ENCODE measurements around the gene STIL.

Gene STIL

GRCh38 chr1:47262787-47263413 is 51.0 kb downstream of the STIL start:
- WGBS, result 100% methylated on average over 1 of the region's 1 CpG
- Histone ChIP-seq H3K27me3 (ENCODE audit: insufficient read depth, low read length) (no peaks in the 10 kb centered on the region), H3K4me3 (ENCODE audit: low read length) (no peak overlapping the region), H3K36me3 (ENCODE audit: insufficient read depth, low read length) (peaks cover 86% of the 10 kb centered on the region), H3K4me1 (ENCODE audit: insufficient read depth, low read length) (no peaks in the 10 kb centered on the region), H3K9me3 (ENCODE audit: insufficient read depth, low read depth, low read length) (no peaks in the 10 kb centered on the region), H3K9ac (ENCODE audit: low read depth, low read length) (no peak overlapping the region), H3K27ac (ENCODE audit: low read depth, low read length) (no peak overlapping the region)

- Histone ChIP-seq H3K9ac (ENCODE audit: low read depth, low read length) (no peak overlapping the region), H3K36me3 (ENCODE audit: insufficient read depth, low read length) (peaks cover 84% of the 10 kb centered on the region), H3K4me1 (ENCODE audit: insufficient read depth, low read length) (no peaks in the 10 kb centered on the region), H3K4me3 (ENCODE audit: low read length) (no peak overlapping the region), H3K27ac (ENCODE audit: low read depth, low read length) (no peak overlapping the region), H3K27me3 (ENCODE audit: insufficient read depth, low read length) (no peaks in the 10 kb centered on the region), H3K9me3 (ENCODE audit: insufficient read depth, low read depth, low read length) (no peaks in the 10 kb centered on the region)
- WGBS, result 94% methylated on average over 2 of the region's 2 CpGs
These were observed 56.7 kb downstream of the STIL start for GRCh38 chr1:47257224-47257623.

GRCh38 chr1:47252795-47253194 is 61.2 kb downstream of the STIL start:
- H3K36me3 ChIP-seq (ENCODE audit: insufficient read depth, low read length), result peaks cover 64% of the 10 kb centered on the region
- no peak overlapping the region for H3K27ac ChIP-seq (ENCODE audit: low read depth, low read length)
- H3K27me3 ChIP-seq (ENCODE audit: insufficient read depth, low read length), result no peaks in the 10 kb centered on the region
- 96% methylated on average over 4 of the region's 5 CpGs for WGBS
- no peaks in the 10 kb centered on the region for H3K9me3 ChIP-seq (ENCODE audit: insufficient read depth, low read depth, low read length)
- no peak overlapping the region for H3K9ac ChIP-seq (ENCODE audit: low read depth, low read length)
- no peaks in the 10 kb centered on the region for H3K4me1 ChIP-seq (ENCODE audit: insufficient read depth, low read length)
- no peak overlapping the region for H3K4me3 ChIP-seq (ENCODE audit: low read length)

GRCh38 chr1:47252369-47252768 is 61.6 kb downstream of the STIL start:
- H3K4me1 ChIP-seq (ENCODE audit: insufficient read depth, low read length), result no peaks in the 10 kb centered on the region
- no peaks in the 10 kb centered on the region for H3K27me3 ChIP-seq (ENCODE audit: insufficient read depth, low read length)
- H3K9me3 ChIP-seq (ENCODE audit: insufficient read depth, low read depth, low read length), result no peaks in the 10 kb centered on the region
- peaks cover 60% of the 10 kb centered on the region for H3K36me3 ChIP-seq (ENCODE audit: insufficient read depth, low read length)
- no peak overlapping the region for H3K4me3 ChIP-seq (ENCODE audit: low read length)
- H3K9ac ChIP-seq (ENCODE audit: low read depth, low read length), result no peak overlapping the region
- H3K27ac ChIP-seq (ENCODE audit: low read depth, low read length), result no peak overlapping the region
- no CpG with 5 or more reads among the region's 1 CpG for WGBS

- H3K36me3 ChIP-seq (ENCODE audit: insufficient read depth, low read length), result peaks cover 41% of the 10 kb centered on the region
- peaks cover 4% of the 10 kb centered on the region; the same call in 1 of the 2 replicates for H3K27me3 ChIP-seq (ENCODE audit: insufficient read depth, low read length)
- H3K9me3 ChIP-seq (ENCODE audit: insufficient read depth, low read depth, low read length), result no peaks in the 10 kb centered on the region
- WGBS, result 83% methylated on average over 1 of the region's 3 CpGs
- H3K27ac ChIP-seq (ENCODE audit: low read depth, low read length), result no peak overlapping the region
- no peaks in the 10 kb centered on the region for H3K4me1 ChIP-seq (ENCODE audit: insufficient read depth, low read length)
- H3K4me3 ChIP-seq (ENCODE audit: low read length), result no peak overlapping the region
- H3K9ac ChIP-seq (ENCODE audit: low read depth, low read length), result no peak overlapping the region
These were observed 64.2 kb downstream of the STIL start for GRCh38 chr1:47249755-47250154.

GRCh38 chr1:47244339-47244862 is 69.5 kb downstream of the STIL start:
- WGBS, result 88% methylated on average over 3 of the region's 3 CpGs

GRCh38 chr1:47243910-47244309 is 70.0 kb downstream of the STIL start:
- H3K27ac ChIP-seq (ENCODE audit: low read depth, low read length), result no peak overlapping the region
- 68% methylated on average over 5 of the region's 5 CpGs for WGBS
- no peak overlapping the region for H3K9ac ChIP-seq (ENCODE audit: low read depth, low read length)
- peaks cover 25% of the 10 kb centered on the region for H3K27me3 ChIP-seq (ENCODE audit: insufficient read depth, low read length)
- H3K36me3 ChIP-seq (ENCODE audit: insufficient read depth, low read length), result no peaks in the 10 kb centered on the region
- H3K4me3 ChIP-seq (ENCODE audit: low read length), result no peak overlapping the region
- no peaks in the 10 kb centered on the region for H3K9me3 ChIP-seq (ENCODE audit: insufficient read depth, low read depth, low read length)
- no peaks in the 10 kb centered on the region for H3K4me1 ChIP-seq (ENCODE audit: insufficient read depth, low read length)

More at GRCh38 chr1:47244339-47244862, 69.5 kb downstream of the STIL start:
- H3K4me3 ChIP-seq (ENCODE audit: low read length), result no peak overlapping the region
- peaks cover 21% of the 10 kb centered on the region for H3K27me3 ChIP-seq (ENCODE audit: insufficient read depth, low read length)
- H3K9me3 ChIP-seq (ENCODE audit: insufficient read depth, low read depth, low read length), result no peaks in the 10 kb centered on the region
- H3K36me3 ChIP-seq (ENCODE audit: insufficient read depth, low read length), result no peaks in the 10 kb centered on the region
- H3K9ac ChIP-seq (ENCODE audit: low read depth, low read length), result no peak overlapping the region
- no peaks in the 10 kb centered on the region for H3K4me1 ChIP-seq (ENCODE audit: insufficient read depth, low read length)
- H3K27ac ChIP-seq (ENCODE audit: low read depth, low read length), result no peak overlapping the region

GRCh38 chr1:47241114-47242113 is 72.5 kb downstream of the STIL start:
- 81% methylated on average over 10 of the region's 11 CpGs for WGBS
- H3K4me3 ChIP-seq (ENCODE audit: low read length), result no peak overlapping the region
- H3K4me1 ChIP-seq (ENCODE audit: insufficient read depth, low read length), result no peaks in the 10 kb centered on the region
- no peaks in the 10 kb centered on the region for H3K36me3 ChIP-seq (ENCODE audit: insufficient read depth, low read length)
- no peaks in the 10 kb centered on the region for H3K9me3 ChIP-seq (ENCODE audit: insufficient read depth, low read depth, low read length)
- H3K27ac ChIP-seq (ENCODE audit: low read depth, low read length), result no peak overlapping the region
- no peak overlapping the region for H3K9ac ChIP-seq (ENCODE audit: low read depth, low read length)
- H3K27me3 ChIP-seq (ENCODE audit: insufficient read depth, low read length), result peaks cover 44% of the 10 kb centered on the region

GRCh38 chr1:47238935-47239592 is 74.9 kb downstream of the STIL start:
- Histone ChIP-seq H3K36me3 (ENCODE audit: insufficient read depth, low read length) (no peaks in the 10 kb centered on the region), H3K27ac (ENCODE audit: low read depth, low read length) (no peak overlapping the region)
- 75% methylated on average over 5 of the region's 5 CpGs for WGBS

GRCh38 chr1:47235806-47236205 is 78.1 kb downstream of the STIL start:
- no peak overlapping the region for H3K27ac ChIP-seq (ENCODE audit: low read depth, low read length)
- 81% methylated on average over 4 of the region's 4 CpGs for WGBS
- no peak overlapping the region for H3K9ac ChIP-seq (ENCODE audit: low read depth, low read length)
- peaks cover 11% of the 10 kb centered on the region for H3K4me1 ChIP-seq (ENCODE audit: insufficient read depth, low read length)
- no peaks in the 10 kb centered on the region for H3K9me3 ChIP-seq (ENCODE audit: insufficient read depth, low read depth, low read length)
- no peak overlapping the region for H3K4me3 ChIP-seq (ENCODE audit: low read length)
- H3K36me3 ChIP-seq (ENCODE audit: insufficient read depth, low read length), result no peaks in the 10 kb centered on the region
- peaks cover 79% of the 10 kb centered on the region for H3K27me3 ChIP-seq (ENCODE audit: insufficient read depth, low read length)

More at GRCh38 chr1:47238935-47239592, 74.9 kb downstream of the STIL start:
- peaks cover 56% of the 10 kb centered on the region for H3K27me3 ChIP-seq (ENCODE audit: insufficient read depth, low read length)
- H3K9ac ChIP-seq (ENCODE audit: low read depth, low read length), result no peak overlapping the region
- H3K4me3 ChIP-seq (ENCODE audit: low read length), result no peak overlapping the region
- H3K4me1 ChIP-seq (ENCODE audit: insufficient read depth, low read length), result no peaks in the 10 kb centered on the region; the same call in 1 of the 2 replicates
- H3K9me3 ChIP-seq (ENCODE audit: insufficient read depth, low read depth, low read length), result no peaks in the 10 kb centered on the region

Data from HUES64 (cell line).